Measurements from ENCODE around the gene HABP4. TPM values are rescaled to one million over a fixed set of nuclear protein-coding genes. Genes with fewer than 3 reads are reported as not detected.

HABP4 gene
- total and polyA plus RNA-seq, 4 donors: 4.7 to 10.2 (median 8.2) TPM

- ATAC-seq (ENCODE audit: insufficient read depth, low FRiP score) (no peak), DNase-seq (no peak)
- no peaks in the 10 kb centered on the region for H3K36me3 ChIP-seq (ENCODE audit: control insufficient read depth in 4 of 4, insufficient read depth in 4 of 4, low read length in 4 of 4)
- 89% methylated on average over 5 of the region's 5 CpGs for WGBS, 2 donors
- no peaks in the 10 kb centered on the region for H3K27me3 ChIP-seq (ENCODE audit: control insufficient read depth in 3 of 3, insufficient read depth in 3 of 3, low read length in 2 of 3)
- no peak overlapping the region for H3K9ac ChIP-seq (ENCODE audit: insufficient read depth in 1 of 2, low read length in 2 of 2)
- no peak for TF ChIP-seq CTCF (IDR thresholded peaks at IDR 0.05; ENCODE audit: control extremely low read depth, extremely low read depth)
- no peak overlapping the region for H3K4me3 ChIP-seq
- no peaks in the 10 kb centered on the region for H3K4me1 ChIP-seq (ENCODE audit: control insufficient read depth in 5 of 5, insufficient read depth in 5 of 5, low read length in 5 of 5)
- no peaks in the 10 kb centered on the region for H3K9me3 ChIP-seq (ENCODE audit: control insufficient read depth in 4 of 4, insufficient read depth in 3 of 4, low read length in 3 of 4)
- H3K27ac ChIP-seq (ENCODE audit: low read depth in 1 of 2, low read length in 1 of 2): no peak overlapping the region
These were observed 9.2 kb upstream of the HABP4 start for GRCh38 chr9:96440671-96441199.

- H3K4me3 ChIP-seq: no peak overlapping the region
- peak; percentile 58 for ATAC-seq (ENCODE audit: insufficient read depth, low FRiP score)
- H3K9ac ChIP-seq (ENCODE audit: insufficient read depth in 1 of 2, low read length in 2 of 2): no peak overlapping the region
- 88 to 95% methylated on average over 5 of the region's 5 CpGs for WGBS, 2 donors
- H3K9me3 ChIP-seq (ENCODE audit: control insufficient read depth in 4 of 4, insufficient read depth in 3 of 4, low read length in 3 of 4): no peaks in the 10 kb centered on the region
- no peak overlapping the region for H3K27ac ChIP-seq (ENCODE audit: low read depth in 1 of 2, low read length in 1 of 2)
- no peaks in the 10 kb centered on the region for H3K36me3 ChIP-seq (ENCODE audit: control insufficient read depth in 4 of 4, insufficient read depth in 4 of 4, low read length in 4 of 4)
- DNase-seq: no peak
- no peak for TF ChIP-seq CTCF (IDR thresholded peaks at IDR 0.05; ENCODE audit: control extremely low read depth, extremely low read depth)
- no peaks in the 10 kb centered on the region for H3K27me3 ChIP-seq (ENCODE audit: control insufficient read depth in 3 of 3, insufficient read depth in 3 of 3, low read length in 2 of 3)
- no peaks in the 10 kb centered on the region for H3K4me1 ChIP-seq (ENCODE audit: control insufficient read depth in 5 of 5, insufficient read depth in 5 of 5, low read length in 5 of 5)
These were observed 8.0 kb upstream of the HABP4 start for GRCh38 chr9:96441798-96442445.

- no peak for TF ChIP-seq CTCF (IDR thresholded peaks at IDR 0.05; ENCODE audit: control extremely low read depth, extremely low read depth)
- H3K4me3 ChIP-seq: no peak overlapping the region
- no peaks in the 10 kb centered on the region for H3K9me3 ChIP-seq (ENCODE audit: control insufficient read depth in 4 of 4, insufficient read depth in 3 of 4, low read length in 3 of 4)
- ATAC-seq (ENCODE audit: insufficient read depth, low FRiP score) (no peak), DNase-seq (no peak)
- no peak overlapping the region for H3K9ac ChIP-seq (ENCODE audit: insufficient read depth in 1 of 2, low read length in 2 of 2)
- peaks cover 0 to 3% (median 0%) of the 10 kb centered on the region in 3 donors for H3K27me3 ChIP-seq (ENCODE audit: control insufficient read depth in 3 of 3, insufficient read depth in 3 of 3, low read length in 2 of 3)
- no peaks in the 10 kb centered on the region for H3K4me1 ChIP-seq (ENCODE audit: control insufficient read depth in 5 of 5, insufficient read depth in 5 of 5, low read length in 5 of 5)
- no peaks in the 10 kb centered on the region for H3K36me3 ChIP-seq (ENCODE audit: control insufficient read depth in 4 of 4, insufficient read depth in 4 of 4, low read length in 4 of 4)
- WGBS, 2 donors: 87 to 89% methylated on average over 3 of the region's 3 CpGs
- no peak overlapping the region for H3K27ac ChIP-seq (ENCODE audit: low read depth in 1 of 2, low read length in 1 of 2)
These were observed 7.5 kb upstream of the HABP4 start for GRCh38 chr9:96442491-96442890.

Measured in lung (tissue), 12 donors.